Loucy (cell line): ENCODE results near the gene SLC26A2.

ENCODE experiments used
- EZH2phosphoT487 ChIP-seq: fragments of 200-600 bp; IDR thresholded peaks from 2 replicates; pipeline ENCODE4 v1.6.1; 2018; ENCODE audit warnings: antibody characterized with exemption, mild to moderate bottlenecking, moderate library complexity, borderline replicate concordance
- TF ChIP-seq, protein P1 (sequence below): fragments of 200-600 bp; sonication (generic); conservative IDR thresholded peaks from 2 replicates; pipeline ENCODE4 v1.5.1; 2014; ENCODE audit warnings: mild to moderate bottlenecking, antibody characterized with exemption, low read length

- TF ChIP-seq, protein P1, sequence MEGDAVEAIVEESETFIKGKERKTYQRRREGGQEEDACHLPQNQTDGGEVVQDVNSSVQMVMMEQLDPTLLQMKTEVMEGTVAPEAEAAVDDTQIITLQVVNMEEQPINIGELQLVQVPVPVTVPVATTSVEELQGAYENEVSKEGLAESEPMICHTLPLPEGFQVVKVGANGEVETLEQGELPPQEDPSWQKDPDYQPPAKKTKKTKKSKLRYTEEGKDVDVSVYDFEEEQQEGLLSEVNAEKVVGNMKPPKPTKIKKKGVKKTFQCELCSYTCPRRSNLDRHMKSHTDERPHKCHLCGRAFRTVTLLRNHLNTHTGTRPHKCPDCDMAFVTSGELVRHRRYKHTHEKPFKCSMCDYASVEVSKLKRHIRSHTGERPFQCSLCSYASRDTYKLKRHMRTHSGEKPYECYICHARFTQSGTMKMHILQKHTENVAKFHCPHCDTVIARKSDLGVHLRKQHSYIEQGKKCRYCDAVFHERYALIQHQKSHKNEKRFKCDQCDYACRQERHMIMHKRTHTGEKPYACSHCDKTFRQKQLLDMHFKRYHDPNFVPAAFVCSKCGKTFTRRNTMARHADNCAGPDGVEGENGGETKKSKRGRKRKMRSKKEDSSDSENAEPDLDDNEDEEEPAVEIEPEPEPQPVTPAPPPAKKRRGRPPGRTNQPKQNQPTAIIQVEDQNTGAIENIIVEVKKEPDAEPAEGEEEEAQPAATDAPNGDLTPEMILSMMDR = no peak
- TF ChIP-seq EZH2phosphoT487 = no peak
Measured at GRCh38 chr5:150021491-150022157, 61.1 kb downstream of the SLC26A2 start.
